Esophagus (tissue), 2 donors: ENCODE measurements around the gene VDAC2. TPM values are rescaled to one million over a fixed set of nuclear protein-coding genes. Genes with fewer than 3 reads are reported as not detected.
A peak's percentile ranks its signal among the peaks of the same experiment; 100 is the strongest.

Experiments
- H3K27ac ChIP-seq, 2 donors: one replicate each; pipeline ENCODE4 v1.5.1; 2013; ENCODE audit warnings: low read depth in 2 of 2, mild to moderate bottlenecking in 2 of 2, inconsistent platforms in 1 of 2, low read length in 1 of 2, moderate library complexity in 1 of 2
- H3K27me3 ChIP-seq, 2 donors: one replicate each; pipeline ENCODE4 v1.6.1; 2013; ENCODE audit warnings: low read length in 2 of 2, control low read depth in 1 of 2, mild to moderate bottlenecking in 1 of 2; ENCODE audit not compliant: insufficient read depth in 2 of 2, control insufficient read depth in 1 of 2
- H3K36me3 ChIP-seq, 2 donors: one replicate each; pipeline ENCODE4 v1.6.1; 2013; ENCODE audit warnings: low read length in 1 of 2; ENCODE audit not compliant: control insufficient read depth in 2 of 2, insufficient read depth in 2 of 2
- H3K4me1 ChIP-seq, 2 donors: one replicate each; pipeline ENCODE4 v1.6.1; 2013; ENCODE audit warnings: low read length in 1 of 2; ENCODE audit not compliant: control insufficient read depth in 2 of 2, insufficient read depth in 2 of 2
- H3K4me3 ChIP-seq, 2 donors: one replicate each; pipeline ENCODE4 v1.5.1; 2013; ENCODE audit warnings: low read length in 2 of 2, mild to moderate bottlenecking in 2 of 2, low read depth in 1 of 2, moderate library complexity in 1 of 2
- H3K9me3 ChIP-seq, 2 donors: one replicate each; pipeline ENCODE4 v1.6.1; 2013; ENCODE audit warnings: mild to moderate bottlenecking in 2 of 2, low read depth in 1 of 2, low read length in 1 of 2, moderate library complexity in 1 of 2; ENCODE audit not compliant: control insufficient read depth in 2 of 2, insufficient read depth in 1 of 2
- WGBS, 2 donors: extraction: QIAGEN DNeasy Blood & Tissue Kit; methylation state at CpG; one replicate each; pipeline ENCODE4 v1.1.7; 2013; 5-methylcytosine and 5-hydroxymethylcytosine counted together
- polyA plus RNA-seq, 2 donors: library from polyadenylated mRNA; stranded (reverse); fragments of 200-250 nt; gene quantifications; one replicate each; pipeline ENCODE4 v1.2.3, GENCODE V29; 2013
- donor health status: healthy with polysubstance abuse.
- donor health status: Bipolar disorder and iron deficiency.

The VDAC2 gene, protein sequence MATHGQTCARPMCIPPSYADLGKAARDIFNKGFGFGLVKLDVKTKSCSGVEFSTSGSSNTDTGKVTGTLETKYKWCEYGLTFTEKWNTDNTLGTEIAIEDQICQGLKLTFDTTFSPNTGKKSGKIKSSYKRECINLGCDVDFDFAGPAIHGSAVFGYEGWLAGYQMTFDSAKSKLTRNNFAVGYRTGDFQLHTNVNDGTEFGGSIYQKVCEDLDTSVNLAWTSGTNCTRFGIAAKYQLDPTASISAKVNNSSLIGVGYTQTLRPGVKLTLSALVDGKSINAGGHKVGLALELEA
- 100 to 1,000 TPM; 268 to 282 TPM for polyA plus RNA-seq

DNA sequence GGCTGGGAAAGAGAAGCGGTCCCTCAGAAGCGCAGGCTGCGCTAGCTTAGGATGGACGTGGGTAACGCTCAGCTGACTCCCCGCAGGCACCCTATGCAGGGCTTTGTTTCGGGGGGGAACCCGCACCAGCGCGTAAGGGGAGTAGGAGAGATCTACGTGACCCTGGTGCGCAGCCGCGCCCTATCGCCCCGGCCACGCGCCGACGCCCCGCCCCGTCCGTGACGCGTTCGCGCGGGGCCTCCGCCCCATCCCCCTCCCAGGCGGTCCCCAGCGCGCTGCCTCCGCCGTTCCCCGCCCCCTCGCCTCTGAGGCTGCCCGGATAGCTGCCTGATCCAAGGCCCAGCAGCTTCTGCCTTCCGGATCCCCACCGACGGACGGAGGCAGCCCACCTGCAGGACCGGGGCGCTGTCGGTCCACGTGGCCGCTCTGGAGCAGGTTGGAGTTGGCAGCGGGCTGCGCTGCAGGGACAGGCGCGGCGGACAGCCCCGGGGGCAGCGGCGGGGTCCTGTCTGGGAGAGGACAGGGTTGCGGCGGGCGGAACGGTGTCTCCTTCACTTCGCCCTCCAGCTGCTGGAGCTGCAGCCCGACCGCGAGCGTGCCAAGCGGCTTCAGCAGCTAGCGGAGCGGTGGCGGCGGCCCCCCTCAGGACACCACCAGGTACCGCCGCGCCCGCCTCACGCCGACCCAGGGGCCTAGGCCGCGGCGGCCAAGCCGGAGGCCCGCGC, at the start of gene VDAC2:
Gene VDAC2 (plus strand): TSS at position 515 of the 725 bp plus-strand sequence. CDS start 363 bp downstream, outside the sequence.
- H3K4me1 ChIP-seq, result peaks cover 0 to 9% of the 10 kb centered on the region in 2 donors
- H3K4me3 ChIP-seq, result peak within 1 kb of the TSS; percentile 83 to 89
- no peaks in the 10 kb centered on the region for H3K9me3 ChIP-seq
- 0 to 1% methylated on average over 68 to 80 of the region's 80 CpGs for WGBS, 2 donors
- no peaks in the 10 kb centered on the region for H3K27me3 ChIP-seq
- H3K36me3 ChIP-seq, result peaks cover 0 to 8% of the 10 kb centered on the region in 2 donors
- H3K27ac ChIP-seq, result peak within 1 kb of the TSS; percentile 100

DNA sequence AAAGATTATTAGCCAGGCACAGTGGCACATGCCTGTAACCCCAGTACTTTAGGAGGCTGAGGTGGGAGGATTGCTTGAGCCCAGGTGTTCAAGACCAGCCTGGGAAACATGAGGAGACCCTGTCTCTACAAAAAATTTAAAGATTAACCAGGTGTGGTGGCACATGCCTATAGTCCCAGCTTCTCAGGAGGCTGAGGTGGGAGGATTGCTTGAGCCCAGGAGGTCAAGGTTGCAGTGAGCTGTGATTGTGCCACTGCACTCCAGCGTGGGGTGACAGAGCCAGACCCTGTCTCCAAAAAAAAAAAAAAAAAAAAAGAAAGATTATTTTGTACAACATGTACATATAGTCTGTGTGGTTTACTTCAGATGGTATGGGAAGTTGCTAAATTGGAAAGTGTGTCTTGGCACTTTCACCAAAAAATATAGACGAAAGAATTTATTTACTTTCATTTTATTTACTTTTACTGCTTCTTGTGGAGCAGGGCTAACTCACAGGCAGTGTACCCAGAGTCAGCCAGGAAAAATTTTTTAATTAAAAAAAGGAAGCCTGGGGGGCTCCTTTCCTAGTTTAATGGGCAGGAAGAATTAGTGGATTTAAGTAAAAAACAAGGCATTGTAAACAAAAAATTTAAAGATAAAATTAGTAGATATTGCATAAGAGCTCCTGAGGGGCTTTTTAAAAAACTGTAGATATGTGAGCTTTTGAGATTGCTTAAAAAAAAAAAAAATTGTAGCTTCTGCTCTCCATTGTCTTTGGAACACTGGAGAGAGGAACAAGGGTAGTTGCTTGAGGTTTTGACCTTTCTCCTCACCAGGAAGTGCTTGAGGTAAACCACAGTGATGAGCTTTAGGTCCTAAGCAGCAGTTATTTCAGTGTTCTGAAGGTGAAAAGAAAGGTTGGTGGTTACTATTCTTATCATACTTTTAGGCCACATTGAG, 44.6 kb upstream of the VDAC2 start:
- H3K9me3 ChIP-seq, result no peaks in the 10 kb centered on the region
- 51 to 55% methylated on average over 2 of the region's 2 CpGs for WGBS, 2 donors
- H3K27ac ChIP-seq, result no peak overlapping the region
- peaks cover 2 to 6% of the 10 kb centered on the region in 2 donors for H3K36me3 ChIP-seq
- no peaks in the 10 kb centered on the region for H3K27me3 ChIP-seq
- no peak overlapping the region for H3K4me3 ChIP-seq
- no peaks in the 10 kb centered on the region for H3K4me1 ChIP-seq

DNA sequence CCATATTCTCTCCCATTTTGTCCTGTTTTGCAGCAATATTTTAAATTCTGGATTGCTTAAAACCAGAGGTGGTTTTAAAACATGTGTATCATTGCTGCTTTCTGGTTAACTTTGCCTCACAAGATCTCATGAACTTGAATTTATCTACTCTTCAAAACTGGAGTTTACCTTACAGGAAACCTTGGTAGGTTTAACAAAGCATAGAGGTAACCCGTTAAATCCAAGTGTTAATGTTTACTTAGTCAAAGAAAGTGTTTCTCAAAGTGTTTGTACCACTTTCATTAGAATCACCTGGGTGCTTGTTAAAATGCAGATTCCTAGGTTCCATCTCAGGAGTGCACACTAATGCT, 44.0 kb upstream of the VDAC2 start:
- no peak overlapping the region for H3K27ac ChIP-seq
- H3K27me3 ChIP-seq, result no peaks in the 10 kb centered on the region
- H3K36me3 ChIP-seq, result peaks cover 2 to 6% of the 10 kb centered on the region in 2 donors
- H3K4me1 ChIP-seq, result no peaks in the 10 kb centered on the region
- no peaks in the 10 kb centered on the region for H3K9me3 ChIP-seq
- 46 to 74% methylated on average over 1 of the region's 1 CpG for WGBS, 2 donors
- no peak overlapping the region for H3K4me3 ChIP-seq

- H3K27me3 ChIP-seq, result no peaks in the 10 kb centered on the region
- H3K4me1 ChIP-seq, result no peaks in the 10 kb centered on the region
- H3K4me3 ChIP-seq, result no peak overlapping the region
- H3K9me3 ChIP-seq, result no peaks in the 10 kb centered on the region
- peaks cover 2 to 6% of the 10 kb centered on the region in 2 donors for H3K36me3 ChIP-seq
- H3K27ac ChIP-seq, result no peak overlapping the region
- WGBS, 2 donors, result 81 to 88% methylated on average over 6 of the region's 6 CpGs
Measured at GRCh38 chr10:75168275-75168674, 42.3 kb upstream of the VDAC2 start.

DNA sequence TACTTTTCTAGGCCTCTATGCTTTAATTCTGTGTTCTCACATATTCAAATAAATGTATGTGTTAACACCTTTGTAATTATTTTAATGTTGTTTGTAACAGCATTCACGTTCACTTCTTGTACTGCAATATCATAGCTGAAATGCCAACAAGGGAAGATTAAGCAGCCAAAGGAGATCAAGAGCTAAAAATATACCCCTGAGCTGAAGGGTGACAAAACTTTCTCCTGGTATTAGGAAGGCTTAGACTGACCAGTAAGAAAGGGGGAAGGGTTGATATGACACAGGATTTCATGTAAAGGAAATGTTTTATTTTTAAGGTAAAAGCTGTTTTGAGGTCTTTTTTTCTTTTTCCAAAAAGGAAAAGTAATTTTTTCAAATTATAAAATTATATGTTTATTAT, 40.4 kb upstream of the VDAC2 start:
- Histone ChIP-seq H3K27me3 (no peaks in the 10 kb centered on the region), H3K9me3 (no peaks in the 10 kb centered on the region), H3K36me3 (peaks cover 2 to 3% of the 10 kb centered on the region in 2 donors), H3K4me1 (no peaks in the 10 kb centered on the region), H3K4me3 (no peak overlapping the region), H3K27ac (no peak overlapping the region)
- whole genome bisulfite sequencing, 2 donors, result 73 to 77% methylated on average over 1 of the region's 1 CpG

DNA sequence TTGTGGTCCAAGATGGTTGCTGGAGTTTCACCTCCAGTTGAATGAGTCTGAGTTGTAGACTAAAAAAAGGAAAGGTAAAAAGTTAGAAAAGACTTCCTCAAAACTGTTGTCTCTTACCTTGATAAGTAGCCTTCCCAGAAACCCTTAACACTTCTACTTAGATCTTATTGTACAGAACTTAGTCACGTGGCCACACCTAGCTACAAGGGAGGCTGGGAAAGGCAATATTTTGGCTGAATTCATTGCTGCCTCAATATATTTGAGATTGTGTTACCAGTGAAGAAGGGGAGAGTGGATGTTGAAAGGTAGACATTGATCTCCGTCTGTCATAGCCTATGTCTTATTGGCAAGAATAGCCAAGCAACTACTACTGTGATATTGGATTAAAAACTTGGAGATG, 35.5 kb upstream of the VDAC2 start:
- H3K27me3 ChIP-seq, result no peaks in the 10 kb centered on the region
- no peaks in the 10 kb centered on the region for H3K9me3 ChIP-seq
- no peaks in the 10 kb centered on the region for H3K4me1 ChIP-seq
- H3K4me3 ChIP-seq, result no peak overlapping the region
- H3K36me3 ChIP-seq, result peaks cover 0 to 6% of the 10 kb centered on the region in 2 donors
- H3K27ac ChIP-seq, result peak overlapping the region in 1 of 2 donors; percentile 21
- 89 to 94% methylated on average over 2 of the region's 2 CpGs for WGBS, 2 donors

GRCh38 chr10:75176046-75176445, 34.5 kb upstream of the VDAC2 start:
- 92 to 93% methylated on average over 6 of the region's 6 CpGs for WGBS, 2 donors
- Histone ChIP-seq H3K27me3 (no peaks in the 10 kb centered on the region), H3K4me1 (no peaks in the 10 kb centered on the region), H3K27ac (no peak overlapping the region), H3K36me3 (peaks cover 0 to 6% of the 10 kb centered on the region in 2 donors), H3K4me3 (no peak overlapping the region), H3K9me3 (no peaks in the 10 kb centered on the region)

- Histone ChIP-seq H3K36me3 (peaks cover 0 to 6% of the 10 kb centered on the region in 2 donors), H3K4me1 (no peaks in the 10 kb centered on the region), H3K27ac (no peak overlapping the region), H3K4me3 (no peak overlapping the region), H3K9me3 (no peaks in the 10 kb centered on the region), H3K27me3 (no peaks in the 10 kb centered on the region)
- 95 to 99% methylated on average over 1 of the region's 1 CpG for WGBS, 2 donors
Measured at GRCh38 chr10:75176736-75177135, 33.9 kb upstream of the VDAC2 start.

- Histone ChIP-seq H3K4me3 (no peak overlapping the region), H3K4me1 (no peaks in the 10 kb centered on the region), H3K27me3 (no peaks in the 10 kb centered on the region), H3K9me3 (no peaks in the 10 kb centered on the region), H3K36me3 (peaks cover 0 to 6% of the 10 kb centered on the region in 2 donors), H3K27ac (no peak overlapping the region)
- 95 to 100% methylated on average over 1 of the region's 1 CpG for WGBS, 2 donors
Measured at GRCh38 chr10:75179657-75180177, 30.9 kb upstream of the VDAC2 start.
